ENCODE measurements around the gene PI4KA.
"Not testable (repeated sequence)": the region's sequence is repeated elsewhere in the genome, so short reads cannot be mapped to it uniquely, and the experiment has no call there.

Gene PI4KA

DNA sequence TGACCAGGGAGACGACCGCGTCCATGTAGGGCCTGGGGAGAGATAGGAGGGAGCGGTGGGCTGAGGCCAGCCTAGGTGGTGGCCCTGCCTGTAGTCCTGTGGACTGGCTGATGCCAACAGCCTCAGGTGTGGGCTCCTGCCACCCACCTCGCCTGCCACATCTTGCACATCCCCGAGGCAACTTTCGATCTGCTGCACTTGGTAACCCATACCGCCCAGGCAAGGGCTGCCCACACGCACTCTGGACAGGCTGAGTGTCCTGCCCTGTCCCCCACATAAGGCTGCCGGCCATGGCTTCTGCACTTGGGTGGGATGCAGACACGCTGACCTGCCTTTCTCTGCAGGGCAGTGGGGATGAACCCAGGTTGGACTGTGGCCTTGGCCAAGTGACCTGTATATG, 148.6 kb downstream of the PI4KA start:
- DNase-seq (ENCODE audit: low read depth, low spot score); in situ Hi-C loops (cut with HindIII; ENCODE audit: low sequenced_read_pairs); H3K4me3 ChIP-seq (ENCODE audit: low read depth, low read length): not testable (repeated sequence)

GRCh38 chr22:20707549-20708118, 151.0 kb downstream of the PI4KA start:
- DNase-seq (ENCODE audit: low read depth, low spot score); in situ Hi-C loops (cut with HindIII; ENCODE audit: low sequenced_read_pairs); H3K4me3 ChIP-seq (ENCODE audit: low read depth, low read length): not testable (repeated sequence)

GRCh38 chr22:20703816-20704609, 154.6 kb downstream of the PI4KA start:
- in situ Hi-C loops (cut with HindIII; ENCODE audit: low sequenced_read_pairs); DNase-seq (ENCODE audit: low read depth, low spot score); H3K4me3 ChIP-seq (ENCODE audit: low read depth, low read length): not testable (repeated sequence)

DNA sequence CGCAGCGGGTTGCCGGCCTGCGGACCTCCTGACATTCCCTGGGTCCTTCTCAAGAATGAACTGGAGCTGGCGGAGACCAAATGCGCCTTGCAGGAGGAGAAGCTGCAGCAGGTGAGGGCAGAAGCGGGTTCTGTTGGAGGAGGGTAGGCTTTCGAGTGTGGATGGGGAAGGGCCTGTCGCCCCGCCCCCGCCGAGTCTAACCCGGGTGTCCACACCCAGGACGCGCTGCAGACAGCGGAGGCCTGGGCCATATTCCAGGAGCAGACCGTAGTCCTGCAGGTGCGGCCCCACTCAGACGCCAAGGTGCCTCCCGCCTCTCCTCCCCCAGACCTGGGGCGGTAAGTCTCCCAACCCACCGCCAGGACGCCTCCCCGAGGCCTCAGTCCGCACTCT, 155.2 kb downstream of the PI4KA start:
- DNase-seq (ENCODE audit: low read depth, low spot score); in situ Hi-C loops (cut with HindIII; ENCODE audit: low sequenced_read_pairs); H3K4me3 ChIP-seq (ENCODE audit: low read depth, low read length): not testable (repeated sequence)

GRCh38 chr22:20702546-20703413, 155.8 kb downstream of the PI4KA start:
- peak overlapping the region; percentile 53 for H3K4me3 ChIP-seq (ENCODE audit: low read depth, low read length)
- in situ Hi-C loops (cut with HindIII; ENCODE audit: low sequenced_read_pairs): not testable (repeated sequence)
- DNase-seq (ENCODE audit: low read depth, low spot score): peak; percentile 92

GRCh38 chr22:20702175-20702545, 156.5 kb downstream of the PI4KA start:
- in situ Hi-C loops (cut with HindIII; ENCODE audit: low sequenced_read_pairs); DNase-seq (ENCODE audit: low read depth, low spot score): not testable (repeated sequence)
- H3K4me3 ChIP-seq (ENCODE audit: low read depth, low read length): peak overlapping the region; percentile 53

DNA sequence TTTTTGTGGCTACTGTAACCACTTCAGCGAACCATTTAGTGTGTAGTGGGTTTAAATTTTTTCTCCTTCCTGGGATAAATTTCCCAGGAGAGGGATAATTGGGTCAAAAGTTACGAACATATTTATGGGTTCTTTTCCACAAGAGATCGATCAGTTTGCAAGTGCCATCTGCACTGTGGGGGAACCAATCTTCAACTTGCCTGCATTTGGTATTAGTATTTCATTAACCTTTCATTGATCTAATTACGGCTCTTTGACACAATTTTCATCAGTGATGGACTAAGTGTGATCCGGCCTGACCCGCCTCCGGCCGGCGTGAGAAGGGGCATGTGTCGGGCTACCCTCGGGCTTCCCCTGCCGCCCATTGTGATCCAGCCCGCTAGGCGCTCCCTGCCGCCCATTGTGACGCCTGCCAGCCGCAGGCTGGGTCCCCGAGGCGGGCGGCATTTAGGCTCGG, 156.9 kb downstream of the PI4KA start:
- H3K4me3 ChIP-seq (ENCODE audit: low read depth, low read length); DNase-seq (ENCODE audit: low read depth, low spot score); in situ Hi-C loops (cut with HindIII; ENCODE audit: low sequenced_read_pairs): not testable (repeated sequence)

GRCh38 chr22:20700347-20700746, 158.3 kb downstream of the PI4KA start:
- in situ Hi-C loops (cut with HindIII; ENCODE audit: low sequenced_read_pairs); DNase-seq (ENCODE audit: low read depth, low spot score); H3K4me3 ChIP-seq (ENCODE audit: low read depth, low read length): not testable (repeated sequence)

GRCh38 chr22:20699856-20700255, 158.8 kb downstream of the PI4KA start:
- H3K4me3 ChIP-seq (ENCODE audit: low read depth, low read length); DNase-seq (ENCODE audit: low read depth, low spot score); in situ Hi-C loops (cut with HindIII; ENCODE audit: low sequenced_read_pairs): not testable (repeated sequence)

- peak; percentile 85 for DNase-seq (ENCODE audit: low read depth, low spot score)
- in situ Hi-C loops (cut with HindIII; ENCODE audit: low sequenced_read_pairs); H3K4me3 ChIP-seq (ENCODE audit: low read depth, low read length): not testable (repeated sequence)
- TF ChIP-seq, protein P1, sequence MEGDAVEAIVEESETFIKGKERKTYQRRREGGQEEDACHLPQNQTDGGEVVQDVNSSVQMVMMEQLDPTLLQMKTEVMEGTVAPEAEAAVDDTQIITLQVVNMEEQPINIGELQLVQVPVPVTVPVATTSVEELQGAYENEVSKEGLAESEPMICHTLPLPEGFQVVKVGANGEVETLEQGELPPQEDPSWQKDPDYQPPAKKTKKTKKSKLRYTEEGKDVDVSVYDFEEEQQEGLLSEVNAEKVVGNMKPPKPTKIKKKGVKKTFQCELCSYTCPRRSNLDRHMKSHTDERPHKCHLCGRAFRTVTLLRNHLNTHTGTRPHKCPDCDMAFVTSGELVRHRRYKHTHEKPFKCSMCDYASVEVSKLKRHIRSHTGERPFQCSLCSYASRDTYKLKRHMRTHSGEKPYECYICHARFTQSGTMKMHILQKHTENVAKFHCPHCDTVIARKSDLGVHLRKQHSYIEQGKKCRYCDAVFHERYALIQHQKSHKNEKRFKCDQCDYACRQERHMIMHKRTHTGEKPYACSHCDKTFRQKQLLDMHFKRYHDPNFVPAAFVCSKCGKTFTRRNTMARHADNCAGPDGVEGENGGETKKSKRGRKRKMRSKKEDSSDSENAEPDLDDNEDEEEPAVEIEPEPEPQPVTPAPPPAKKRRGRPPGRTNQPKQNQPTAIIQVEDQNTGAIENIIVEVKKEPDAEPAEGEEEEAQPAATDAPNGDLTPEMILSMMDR (IDR thresholded peaks at IDR 0.05; ENCODE audit: low read depth, low read length): peak; percentile 63
Observed at GRCh38 chr22:20697481-20698113, 161.0 kb downstream of the PI4KA start.

- in situ Hi-C loops (cut with HindIII; ENCODE audit: low sequenced_read_pairs); H3K4me3 ChIP-seq (ENCODE audit: low read depth, low read length); DNase-seq (ENCODE audit: low read depth, low spot score): not testable (repeated sequence)
Observed at GRCh38 chr22:20696056-20696455, 162.6 kb downstream of the PI4KA start.

GRCh38 chr22:20695205-20695604, 163.4 kb downstream of the PI4KA start:
- in situ Hi-C loops (cut with HindIII; ENCODE audit: low sequenced_read_pairs); H3K4me3 ChIP-seq (ENCODE audit: low read depth, low read length); DNase-seq (ENCODE audit: low read depth, low spot score): not testable (repeated sequence)

DNA sequence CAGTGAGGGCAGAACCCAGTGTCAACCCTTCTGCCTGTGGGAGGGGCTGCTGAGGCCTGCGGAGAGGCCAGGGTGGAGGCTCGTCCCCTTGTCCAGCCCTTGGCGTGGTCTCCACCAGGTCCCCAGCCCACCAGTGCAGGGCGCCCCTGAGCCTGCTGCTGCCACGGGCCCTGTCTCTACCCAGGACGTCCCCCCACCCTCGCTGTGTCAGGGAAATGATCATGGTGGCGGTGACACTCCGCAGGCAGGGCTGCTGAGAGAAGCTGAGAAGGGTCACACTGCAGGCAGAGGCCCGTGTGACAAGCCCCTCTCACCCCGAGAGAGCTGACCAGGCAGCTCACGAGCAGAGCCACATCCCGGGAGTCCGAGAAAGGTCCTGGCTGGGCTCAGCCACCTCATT, 164.4 kb downstream of the PI4KA start:
- in situ Hi-C loops (cut with HindIII; ENCODE audit: low sequenced_read_pairs); DNase-seq (ENCODE audit: low read depth, low spot score); H3K4me3 ChIP-seq (ENCODE audit: low read depth, low read length): not testable (repeated sequence)

- in situ Hi-C loops (cut with HindIII; ENCODE audit: low sequenced_read_pairs); H3K4me3 ChIP-seq (ENCODE audit: low read depth, low read length); DNase-seq (ENCODE audit: low read depth, low spot score): not testable (repeated sequence)
Observed at GRCh38 chr22:20692926-20693325, 165.7 kb downstream of the PI4KA start.

GRCh38 chr22:20690586-20691317, 167.9 kb downstream of the PI4KA start:
- in situ Hi-C loops (cut with HindIII; ENCODE audit: low sequenced_read_pairs); H3K4me3 ChIP-seq (ENCODE audit: low read depth, low read length); DNase-seq (ENCODE audit: low read depth, low spot score): not testable (repeated sequence)
